ENCODE data around the gene TMEM106C.

- TF ChIP-seq CTCF (IDR thresholded peaks at IDR 0.05) (no peak), POLR2A (IDR thresholded peaks at IDR 0.05) (no peak)
These were observed 25.0 kb downstream of the TMEM106C start for GRCh38 chr12:47988073-47989022.
